Nephron progenitor cell (in vitro differentiated cells): ENCODE data around the gene EBF3.

Experiments used
- DNase-seq: peaks from one replicate; pipeline ENCODE4 v3.0.0; 2021
- H3K27ac Mint-ChIP-seq: 2 replicates; pipeline ENCODE4 v1.8.0; 2021; ENCODE audit warnings: mild to moderate bottlenecking, moderate library complexity, mixed read lengths
- H3K27me3 Mint-ChIP-seq: 2 replicates; pipeline ENCODE4 v1.8.0; 2021; ENCODE audit warnings: mild to moderate bottlenecking, low read depth, mixed read lengths; ENCODE audit not compliant: poor library complexity
- H3K36me3 Mint-ChIP-seq: 2 replicates; pipeline ENCODE4 v1.8.0; 2021; ENCODE audit warnings: low read depth, mixed read lengths
- H3K4me1 Mint-ChIP-seq: 2 replicates; pipeline ENCODE4 v1.8.0; 2021; ENCODE audit warnings: mixed read lengths
- H3K4me3 Mint-ChIP-seq: 2 replicates; pipeline ENCODE4 v1.8.0; 2021; ENCODE audit warnings: mild to moderate bottlenecking, moderate library complexity, mixed read lengths
- H3K9me3 Mint-ChIP-seq: 2 replicates; pipeline ENCODE4 v1.8.0; 2021; ENCODE audit warnings: mild to moderate bottlenecking, moderate library complexity, mixed read lengths
- CTCF ChIP-seq: fragments of 200-600 bp; sonication (generic); IDR thresholded peaks from 2 replicates; pipeline ENCODE4 v1.5.0; 2021; ENCODE audit warnings: antibody characterized with exemption

EBF3 gene

GRCh38 chr10:129882291-129883010, 81.6 kb downstream of the EBF3 start:
- Mint-ChIP-seq H3K27me3 (no peaks in the 10 kb centered on the region), H3K27ac (no peak overlapping the region), H3K4me1 (peaks cover 81% of the 10 kb centered on the region), H3K4me3 (no peak overlapping the region), H3K36me3 (peaks cover 12% of the 10 kb centered on the region), H3K9me3 (no peaks in the 10 kb centered on the region)
- DNase-seq = no peak
- TF ChIP-seq CTCF = no peak

DNA sequence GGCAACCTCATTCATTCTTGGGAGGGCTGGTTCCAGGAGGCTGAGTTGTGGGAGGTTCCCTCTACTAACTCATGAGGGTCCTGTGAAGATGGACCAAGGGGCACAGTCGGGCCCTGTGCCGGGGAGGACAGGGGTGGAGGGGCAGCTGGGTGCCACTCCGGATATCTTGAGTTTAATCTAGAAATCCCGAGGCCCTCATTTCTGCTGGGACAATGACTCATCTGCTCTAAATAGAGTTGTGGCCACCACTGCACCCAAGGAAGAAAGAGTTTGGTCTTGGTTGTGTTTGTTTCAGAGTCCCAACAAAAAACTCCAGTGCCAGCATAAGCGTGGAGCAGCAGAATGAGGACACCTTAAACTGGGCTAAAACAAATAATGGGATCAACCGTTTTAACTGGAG, 82.4 kb downstream of the EBF3 start:
- H3K4me1 Mint-ChIP-seq = peaks cover 77% of the 10 kb centered on the region
- no peak overlapping the region for H3K4me3 Mint-ChIP-seq
- H3K27ac Mint-ChIP-seq = peak overlapping the region; percentile 61
- DNase-seq = no peak
- H3K36me3 Mint-ChIP-seq = peaks cover 17% of the 10 kb centered on the region
- no peaks in the 10 kb centered on the region for H3K9me3 Mint-ChIP-seq
- no peak for TF ChIP-seq CTCF
- no peaks in the 10 kb centered on the region for H3K27me3 Mint-ChIP-seq

- Mint-ChIP-seq H3K36me3 (peaks cover 24% of the 10 kb centered on the region), H3K4me3 (no peak overlapping the region), H3K27ac (peak overlapping the region; percentile 54), H3K27me3 (no peaks in the 10 kb centered on the region), H3K4me1 (peaks cover 64% of the 10 kb centered on the region), H3K9me3 (no peaks in the 10 kb centered on the region)
- TF ChIP-seq CTCF = no peak
- no peak for DNase-seq
These were observed 83.7 kb downstream of the EBF3 start for GRCh38 chr10:129880191-129880870.

GRCh38 chr10:129879655-129880054, 84.4 kb downstream of the EBF3 start:
- peaks cover 26% of the 10 kb centered on the region for H3K36me3 Mint-ChIP-seq
- DNase-seq = no peak
- no peak overlapping the region for H3K4me3 Mint-ChIP-seq
- H3K27me3 Mint-ChIP-seq = no peaks in the 10 kb centered on the region
- no peak overlapping the region for H3K27ac Mint-ChIP-seq
- no peak for TF ChIP-seq CTCF
- no peaks in the 10 kb centered on the region for H3K9me3 Mint-ChIP-seq
- peaks cover 58% of the 10 kb centered on the region for H3K4me1 Mint-ChIP-seq

- Mint-ChIP-seq H3K4me3 (no peak overlapping the region), H3K27me3 (no peaks in the 10 kb centered on the region), H3K9me3 (no peaks in the 10 kb centered on the region), H3K4me1 (peaks cover 52% of the 10 kb centered on the region), H3K36me3 (peaks cover 34% of the 10 kb centered on the region), H3K27ac (no peak overlapping the region)
- no peak for TF ChIP-seq CTCF
- no peak for DNase-seq
These were observed 85.2 kb downstream of the EBF3 start for GRCh38 chr10:129878835-129879234.
